22Rv1 (cell line): ENCODE measurements around the gene ITGB1.

Experiments
- CTCF ChIP-seq: fragments of 450-650 bp; IDR thresholded peaks from 2 replicates; pipeline ENCODE4 v1.5.1; 2017; ENCODE audit warnings: mild to moderate bottlenecking
- ZFX ChIP-seq: fragments of 450-650 bp; IDR thresholded peaks from 2 replicates; pipeline ENCODE4 v1.6.1; 2017; ENCODE audit warnings: antibody characterized with exemption, borderline replicate concordance

GRCh38 chr10:33006342-33006887 lies 48.4 kb upstream of the ITGB1 start:
- no peak for TF ChIP-seq CTCF
- TF ChIP-seq ZFX, result no peak
